H1 (cell line): Measurements from ENCODE around the gene RAP1GAP.

Experiments used
- BACH1 ChIP-seq: IDR thresholded peaks from 2 replicates; pipeline ENCODE4 v1.6.1; 2012; ENCODE audit warnings: low read length, improper control_type of control experiment
- BCL11A ChIP-seq, 2 experiments: IDR thresholded peaks; one replicate each; pipeline ENCODE4 v1.6.1; 2011; ENCODE audit warnings: low read depth in 2 of 2, low read length in 2 of 2, mild to moderate bottlenecking in 2 of 2
- JUN ChIP-seq: IDR thresholded peaks from 2 replicates; pipeline ENCODE4 v1.6.1; 2011; ENCODE audit warnings: low read depth, mild to moderate bottlenecking, improper control_type of control experiment, low read length
- JUND ChIP-seq: IDR thresholded peaks from 2 replicates; pipeline ENCODE4 v1.6.1; 2011; ENCODE audit warnings: mild to moderate bottlenecking, improper control_type of control experiment, low read length
- KDM5A ChIP-seq: fragments of 200-600 bp; IDR thresholded peaks from 2 replicates; pipeline ENCODE4 v1.7.1; 2012; ENCODE audit warnings: mild to moderate bottlenecking, low read length, inconsistent platforms, mixed read lengths
- MAFK ChIP-seq: IDR thresholded peaks from 2 replicates; pipeline ENCODE4 v1.6.1; 2012; ENCODE audit warnings: low read depth, mild to moderate bottlenecking, improper control_type of control experiment, low read length
- POLR2A ChIP-seq, 2 experiments: IDR thresholded peaks; 1 replicate in 1 of 2; 2 replicates in 1 of 2; pipeline ENCODE4 v1.6.1; 2011; ENCODE audit warnings: low read depth in 2 of 2, low read length in 2 of 2, mild to moderate bottlenecking in 2 of 2; ENCODE audit errors: control extremely low read depth in 1 of 2
- POLR2AphosphoS5 ChIP-seq: IDR thresholded peaks from 2 replicates; pipeline ENCODE4 v1.6.1; 2011; ENCODE audit warnings: low read depth, low read length
- RXRA ChIP-seq: IDR thresholded peaks from 2 replicates; pipeline ENCODE4 v1.6.1; 2011; ENCODE audit warnings: low read depth, mild to moderate bottlenecking, low read length, moderate library complexity; ENCODE audit not compliant: insufficient read depth
- TF ChIP-seq, protein P1 (sequence below), 3 experiments: IDR thresholded peaks; 1 replicate in 2 of 3; 2 replicates in 1 of 3; pipeline versions ENCODE4 v1.5.1 to v1.6.1; 2011; ENCODE audit warnings: low read length in 3 of 3, mild to moderate bottlenecking in 3 of 3, inconsistent platforms in 2 of 3, low read depth in 1 of 3, moderate library complexity in 1 of 3; ENCODE audit not compliant: insufficient read depth in 1 of 3; ENCODE audit errors: control extremely low read depth in 1 of 3

DNA sequence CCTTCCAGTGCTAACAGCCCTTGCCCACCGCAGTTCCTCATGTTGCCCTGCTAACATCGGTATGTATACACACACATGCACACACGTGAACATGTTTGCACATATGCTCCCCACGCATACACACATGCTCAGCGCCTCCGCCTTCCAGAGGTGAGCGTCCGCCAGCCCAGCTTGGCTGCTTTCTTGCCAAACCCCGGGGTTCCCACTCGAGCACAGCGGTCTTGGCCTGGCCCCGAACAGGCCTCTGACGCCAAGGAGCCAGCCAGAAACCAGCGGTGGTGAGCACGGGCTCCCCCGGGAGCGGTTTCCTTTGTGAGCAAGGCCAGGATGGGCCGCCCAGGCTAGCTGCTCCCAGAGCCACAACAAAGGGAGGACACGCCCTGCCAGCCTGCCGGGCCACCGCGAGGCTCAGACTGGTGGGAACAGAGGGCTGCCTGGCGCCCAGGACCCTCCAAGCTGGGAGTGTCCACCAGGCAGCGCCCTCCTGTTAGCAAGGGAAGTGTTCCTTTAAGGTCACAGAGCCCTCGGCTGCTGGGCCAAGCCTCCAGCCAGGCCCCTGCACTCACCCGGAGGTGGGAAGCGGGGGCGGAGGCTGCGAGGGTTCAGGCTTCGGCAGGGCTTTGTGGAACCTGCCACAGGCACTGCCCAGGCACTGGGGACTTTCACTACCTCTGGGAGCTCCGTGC lies 94.5 kb downstream of the RAP1GAP start:
- TF ChIP-seq MAFK, result no peak
- TF ChIP-seq POLR2AphosphoS5, result no peak
- no peak for TF ChIP-seq BCL11A (IDR thresholded peaks at IDR 0.05; ENCODE audit: low read depth in 2 of 2, low read length in 2 of 2)
- no peak for TF ChIP-seq BACH1
- TF ChIP-seq, protein P1, sequence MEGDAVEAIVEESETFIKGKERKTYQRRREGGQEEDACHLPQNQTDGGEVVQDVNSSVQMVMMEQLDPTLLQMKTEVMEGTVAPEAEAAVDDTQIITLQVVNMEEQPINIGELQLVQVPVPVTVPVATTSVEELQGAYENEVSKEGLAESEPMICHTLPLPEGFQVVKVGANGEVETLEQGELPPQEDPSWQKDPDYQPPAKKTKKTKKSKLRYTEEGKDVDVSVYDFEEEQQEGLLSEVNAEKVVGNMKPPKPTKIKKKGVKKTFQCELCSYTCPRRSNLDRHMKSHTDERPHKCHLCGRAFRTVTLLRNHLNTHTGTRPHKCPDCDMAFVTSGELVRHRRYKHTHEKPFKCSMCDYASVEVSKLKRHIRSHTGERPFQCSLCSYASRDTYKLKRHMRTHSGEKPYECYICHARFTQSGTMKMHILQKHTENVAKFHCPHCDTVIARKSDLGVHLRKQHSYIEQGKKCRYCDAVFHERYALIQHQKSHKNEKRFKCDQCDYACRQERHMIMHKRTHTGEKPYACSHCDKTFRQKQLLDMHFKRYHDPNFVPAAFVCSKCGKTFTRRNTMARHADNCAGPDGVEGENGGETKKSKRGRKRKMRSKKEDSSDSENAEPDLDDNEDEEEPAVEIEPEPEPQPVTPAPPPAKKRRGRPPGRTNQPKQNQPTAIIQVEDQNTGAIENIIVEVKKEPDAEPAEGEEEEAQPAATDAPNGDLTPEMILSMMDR (IDR thresholded peaks at IDR 0.05; ENCODE audit: control extremely low read depth in 1 of 3, insufficient read depth in 1 of 3, low read depth in 1 of 3, low read length in 3 of 3), result peak in 1 of 3 experiments; percentile 10; a peak in 1 of 4 replicates
- no peak for TF ChIP-seq JUN
- no peak for TF ChIP-seq KDM5A
- no peak for TF ChIP-seq POLR2A (IDR thresholded peaks at IDR 0.05; ENCODE audit: control extremely low read depth in 1 of 2, low read depth in 2 of 2, low read length in 2 of 2)
- TF ChIP-seq RXRA, result no peak
- TF ChIP-seq JUND, result no peak
